GM18909 (cell line): ENCODE results near the gene SLC12A9.
"Not testable (repeated sequence)": the region's sequence is repeated elsewhere in the genome, so short reads cannot be mapped to it uniquely, and the experiment has no call there.

Source experiments
- ATAC-seq: cut with Tn5 transposase; IDR thresholded peaks from one replicate; pipeline ENCODE4 v1.9.1; 2021; ENCODE audit warnings: mild to moderate bottlenecking; ENCODE audit not compliant: unreplicated experiment, poor library complexity

SLC12A9 gene

GRCh38 chr7:100824499-100825214 lies 27.9 kb upstream of the SLC12A9 start:
- no peak for ATAC-seq

DNA sequence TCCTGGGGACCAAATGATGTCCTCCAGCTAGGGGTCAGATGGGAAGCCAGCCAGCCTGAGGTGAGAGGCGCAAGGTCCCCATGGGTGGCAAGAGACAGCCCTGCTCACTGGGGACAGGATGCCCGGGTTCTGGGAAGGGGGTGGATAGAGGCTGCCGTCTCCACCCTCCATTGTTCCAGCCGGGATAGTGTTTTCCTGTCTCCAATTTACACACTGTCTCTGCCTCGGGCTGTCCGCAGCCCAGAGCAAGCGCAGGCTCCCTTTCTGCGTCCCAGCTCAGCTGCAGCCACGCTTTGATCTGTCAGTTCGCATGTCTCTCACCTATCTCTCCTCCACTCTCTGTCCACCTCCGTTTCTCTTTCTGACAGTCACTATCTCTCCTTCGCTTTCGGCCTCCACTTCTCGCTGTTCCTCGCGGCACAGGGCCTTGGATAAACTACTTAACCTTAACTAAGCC lies 27.3 kb upstream of the SLC12A9 start:
- ATAC-seq = no peak

- no peak for ATAC-seq
Observed at GRCh38 chr7:100825751-100826513, 26.6 kb upstream of the SLC12A9 start.

DNA sequence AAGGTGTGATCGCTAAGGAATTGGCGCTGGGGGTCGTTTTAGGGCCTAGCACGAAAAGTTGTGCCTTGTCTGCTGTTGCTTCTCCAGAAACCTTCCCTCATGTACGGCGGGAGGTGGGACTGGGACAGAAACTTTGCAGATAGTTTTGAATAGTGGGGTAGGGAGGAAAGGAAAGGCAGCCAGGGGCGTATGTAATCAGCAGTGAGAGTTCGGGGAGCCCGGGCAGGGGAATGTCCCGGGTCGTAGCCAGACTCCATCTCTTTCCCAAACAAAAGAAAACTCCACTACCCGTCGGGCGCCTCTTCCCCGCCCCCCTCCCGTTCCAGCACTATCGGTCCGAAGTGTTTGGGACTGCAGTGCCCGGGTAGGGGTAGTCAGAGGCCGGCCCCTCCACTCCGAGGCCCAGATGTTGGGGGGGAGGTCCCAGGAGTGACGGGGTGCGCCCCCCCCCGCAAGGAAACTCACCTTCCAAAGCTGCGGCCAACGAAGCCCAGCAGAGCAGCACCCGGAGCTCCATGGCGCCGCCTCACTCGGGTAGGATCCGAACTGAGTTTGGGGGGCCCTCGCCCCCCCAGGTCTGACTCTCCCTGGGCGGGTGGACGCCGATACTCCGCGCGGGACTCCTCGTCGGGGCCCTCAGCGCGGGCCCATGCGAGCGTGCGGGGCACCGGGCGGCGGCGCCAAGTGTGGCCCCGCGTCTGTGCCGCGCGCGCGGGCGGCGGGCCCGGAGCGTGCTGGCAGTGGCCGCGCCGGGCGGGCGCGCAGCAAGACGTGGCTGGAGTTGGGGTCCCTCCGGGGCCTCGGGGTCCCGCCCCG lies 25.8 kb upstream of the SLC12A9 start:
- no peak for ATAC-seq

DNA sequence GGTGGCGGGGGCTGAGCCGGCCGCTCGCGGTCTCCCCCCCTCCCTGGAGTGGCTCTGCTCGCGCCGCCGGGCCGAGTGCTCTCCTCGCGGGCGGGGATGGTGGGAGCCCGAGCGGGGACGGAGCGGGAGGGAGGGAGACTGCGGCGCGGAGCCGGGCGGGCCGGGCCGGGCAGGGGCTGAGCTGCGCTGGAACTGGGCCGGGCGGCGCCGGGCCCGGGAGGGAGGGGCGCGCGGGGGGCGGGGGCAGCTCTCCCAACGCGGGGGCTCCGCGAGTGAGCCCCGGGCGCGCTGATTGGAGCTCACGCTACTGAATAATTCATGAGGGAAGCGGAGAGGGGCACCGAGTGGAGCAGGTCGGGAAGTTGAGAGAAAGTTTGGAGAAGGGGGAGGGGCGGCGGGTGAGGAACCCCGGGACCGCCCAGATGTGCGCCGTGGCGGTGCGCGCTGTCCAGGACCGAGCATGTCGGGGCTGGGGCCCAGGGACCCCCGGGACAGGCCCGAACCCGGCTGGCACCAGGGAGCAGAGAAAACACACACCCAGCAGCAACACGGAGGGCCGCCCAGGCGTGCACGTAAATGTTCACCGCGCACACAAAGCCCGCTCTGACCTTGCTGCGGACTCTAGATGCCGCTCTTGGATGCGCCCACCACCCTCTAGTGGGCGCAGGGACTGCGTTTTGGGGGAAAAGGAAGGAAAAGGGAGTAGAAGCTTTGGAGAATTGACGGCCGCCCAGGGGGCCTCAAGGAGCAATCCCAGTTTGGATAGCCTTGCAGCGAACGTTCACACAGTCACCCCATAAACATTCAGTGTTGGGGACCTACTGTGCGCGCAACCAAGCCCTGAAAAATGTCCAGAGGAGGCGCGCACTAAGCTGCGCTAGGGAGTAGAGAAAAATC lies 24.9 kb upstream of the SLC12A9 start, which contains the start of gene EPHB4:
EPHB4 (minus strand) TSS at position 194 of the 897 bp plus-strand sequence. CDS start 493 bp downstream, outside the sequence.
- ATAC-seq = no peak

GRCh38 chr7:100829150-100829716 lies 23.3 kb upstream of the SLC12A9 start:
- ATAC-seq = no peak

GRCh38 chr7:100830396-100830795 lies 22.1 kb upstream of the SLC12A9 start:
- no peak for ATAC-seq

- no peak for ATAC-seq
Observed at GRCh38 chr7:100832281-100832633, 20.3 kb upstream of the SLC12A9 start.

GRCh38 chr7:100835903-100836811 lies 16.4 kb upstream of the SLC12A9 start:
- no peak for ATAC-seq

DNA sequence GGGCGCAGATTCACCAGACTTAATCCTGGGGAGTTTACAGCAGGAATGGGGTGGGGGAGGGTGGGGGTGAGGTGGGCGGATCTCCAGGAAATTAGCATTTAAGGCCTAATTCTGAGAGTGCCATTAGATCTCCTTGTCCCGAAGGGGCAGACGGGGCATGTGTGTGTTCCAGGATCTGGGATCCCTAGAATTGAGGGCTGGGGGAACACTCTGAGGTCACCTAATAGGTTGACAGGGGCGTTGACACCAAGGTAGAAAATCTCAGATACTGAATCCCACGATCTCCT lies 15.8 kb upstream of the SLC12A9 start:
- ATAC-seq = no peak

- ATAC-seq = peak; percentile 78
Observed at GRCh38 chr7:100837099-100837836, 15.2 kb upstream of the SLC12A9 start.

DNA sequence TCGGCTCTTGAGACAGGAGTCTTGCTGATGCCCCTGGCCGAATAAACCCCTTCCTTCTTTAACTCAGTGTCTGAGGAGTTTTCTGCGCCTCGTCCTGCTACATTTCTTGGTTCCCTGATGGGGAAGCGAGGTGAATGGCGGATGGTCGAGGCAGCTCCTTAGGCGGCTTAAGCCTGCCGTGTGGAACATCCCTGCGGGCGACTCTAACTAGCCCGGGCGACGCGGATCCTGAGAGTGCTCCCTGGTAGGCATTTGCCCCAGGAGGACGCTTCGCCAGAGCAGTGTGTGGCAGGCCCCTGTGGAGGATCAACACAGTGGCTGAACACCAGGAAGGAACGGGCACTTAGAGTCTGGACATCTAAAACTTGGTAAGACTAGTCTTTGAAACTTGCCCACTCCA lies 13.2 kb upstream of the SLC12A9 start:
- ATAC-seq = no peak

- no peak for ATAC-seq
Observed at GRCh38 chr7:100840470-100841100, 11.9 kb upstream of the SLC12A9 start.

DNA sequence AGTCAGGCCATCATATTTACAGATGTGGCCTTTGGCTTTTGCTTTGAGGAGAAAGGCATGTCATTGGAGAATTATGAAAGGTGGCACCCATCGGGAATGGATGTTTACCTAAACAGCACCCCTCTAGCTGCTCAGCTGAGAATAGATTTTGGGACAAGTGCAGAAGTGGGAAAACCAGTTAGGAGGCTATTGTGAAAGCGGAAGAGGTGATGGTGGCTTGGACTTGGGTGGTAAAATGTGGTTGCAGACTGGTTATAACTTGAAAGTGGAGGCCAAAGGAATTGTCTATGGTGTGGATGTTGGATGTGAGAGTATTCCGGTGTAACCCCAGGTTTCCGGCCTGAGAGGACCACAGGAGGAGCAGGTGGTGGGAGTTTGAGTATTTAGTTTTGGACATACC lies 5.2 kb upstream of the SLC12A9 start:
- no peak for ATAC-seq

- ATAC-seq = no peak
Observed at GRCh38 chr7:100854146-100854895, 1.8 kb downstream of the SLC12A9 start.

GRCh38 chr7:100854899-100855298 lies 2.4 kb downstream of the SLC12A9 start:
- not testable (repeated sequence) for ATAC-seq

GRCh38 chr7:100855515-100855914 lies 3.0 kb downstream of the SLC12A9 start:
- ATAC-seq = no peak
